GM19351 (cell line): ENCODE results near the gene ADA.
A peak's percentile ranks its signal among the peaks of the same experiment; 100 is the strongest.
"Not testable (repeated sequence)": the region's sequence is repeated elsewhere in the genome, so short reads cannot be mapped to it uniquely, and the experiment has no call there.

Experiments used
- ATAC-seq: cut with Tn5 transposase; IDR thresholded peaks from one replicate; pipeline ENCODE4 v1.9.1; 2021; ENCODE audit warnings: mild to moderate bottlenecking, moderate library complexity; ENCODE audit not compliant: unreplicated experiment

Gene ADA

DNA sequence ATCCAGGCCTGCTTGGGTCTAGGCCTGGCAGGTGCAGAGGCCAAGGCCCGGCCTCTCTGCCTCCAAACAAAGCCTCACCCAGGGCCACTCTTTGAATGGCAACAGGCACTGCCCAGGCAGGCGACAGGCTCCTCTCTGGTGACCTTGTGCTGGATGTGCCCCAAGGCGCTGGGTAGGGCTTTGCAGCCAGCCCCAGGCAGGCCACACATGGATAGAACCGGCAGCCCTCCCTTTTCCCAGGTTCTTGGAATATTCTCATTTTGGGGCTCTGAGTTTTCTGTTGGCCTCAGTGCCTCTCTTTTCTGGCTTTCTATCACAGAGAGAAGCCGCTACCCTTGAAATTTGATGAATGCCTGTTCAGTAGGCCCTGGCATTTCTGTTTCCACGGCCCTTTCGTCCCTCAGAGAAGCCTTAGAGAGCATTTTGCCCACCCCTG, 50.2 kb downstream of the ADA start:
- no peak for ATAC-seq

DNA sequence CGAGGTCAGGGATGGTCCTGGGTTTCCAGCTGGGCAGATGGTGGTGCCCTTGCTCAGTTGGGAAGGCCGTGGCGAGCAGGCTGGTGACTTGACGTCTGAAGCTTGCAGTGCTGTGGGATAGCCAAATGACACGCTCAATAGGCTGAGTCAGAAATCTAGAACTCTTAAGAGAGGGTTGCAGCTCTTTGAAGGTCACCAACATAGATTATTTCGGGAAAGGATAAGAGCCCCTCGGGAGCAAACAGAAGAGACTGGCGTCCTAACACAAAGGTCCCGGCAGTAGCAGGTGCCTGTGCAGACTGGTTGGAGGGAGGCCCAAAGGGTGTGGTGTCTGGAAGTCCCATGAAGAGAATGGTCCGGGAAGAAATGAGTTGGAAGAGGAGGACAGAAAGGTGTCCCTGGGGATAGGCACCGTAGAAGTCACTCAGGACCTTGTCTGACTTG, 50.7 kb downstream of the ADA start:
- ATAC-seq: no peak

DNA sequence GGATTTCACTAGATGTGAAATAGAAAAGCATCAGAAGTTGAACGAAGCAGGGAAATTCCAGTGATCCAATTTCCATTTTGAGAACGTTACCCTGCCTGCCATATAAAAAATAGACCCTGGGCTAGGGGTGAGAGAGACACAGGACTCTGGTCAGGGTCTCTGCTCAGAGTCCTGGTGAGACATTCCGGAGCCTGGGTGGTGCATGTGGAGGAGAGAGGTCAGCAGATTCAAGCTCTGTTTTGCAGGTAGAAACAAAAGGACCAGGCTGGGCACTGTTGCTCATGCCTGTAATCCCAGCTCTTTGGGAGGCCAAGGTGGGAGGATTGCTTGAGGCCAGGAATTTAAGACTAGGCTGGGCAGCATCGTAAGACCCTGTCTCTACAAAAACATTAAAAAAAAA, 51.2 kb downstream of the ADA start:
- no peak for ATAC-seq

DNA sequence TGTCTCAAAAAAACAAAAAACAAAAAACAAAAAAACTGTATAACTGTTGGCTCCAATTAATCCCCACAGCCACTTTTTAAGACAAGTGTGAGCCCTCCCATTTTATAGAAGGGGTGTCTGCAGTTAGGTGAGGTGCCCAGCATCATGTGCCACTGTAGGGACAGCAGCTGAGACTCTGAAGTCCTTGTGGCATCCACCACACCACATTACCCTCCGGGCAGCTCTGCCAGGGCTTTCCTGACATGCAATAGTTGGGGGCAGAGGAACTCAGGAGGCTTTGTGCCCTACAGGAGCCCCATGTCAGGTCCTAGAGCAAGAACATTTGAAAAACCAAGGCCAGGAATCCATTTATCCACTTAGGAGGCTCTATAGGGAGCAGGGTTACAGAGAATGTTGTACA, 51.8 kb downstream of the ADA start:
- ATAC-seq: no peak

DNA sequence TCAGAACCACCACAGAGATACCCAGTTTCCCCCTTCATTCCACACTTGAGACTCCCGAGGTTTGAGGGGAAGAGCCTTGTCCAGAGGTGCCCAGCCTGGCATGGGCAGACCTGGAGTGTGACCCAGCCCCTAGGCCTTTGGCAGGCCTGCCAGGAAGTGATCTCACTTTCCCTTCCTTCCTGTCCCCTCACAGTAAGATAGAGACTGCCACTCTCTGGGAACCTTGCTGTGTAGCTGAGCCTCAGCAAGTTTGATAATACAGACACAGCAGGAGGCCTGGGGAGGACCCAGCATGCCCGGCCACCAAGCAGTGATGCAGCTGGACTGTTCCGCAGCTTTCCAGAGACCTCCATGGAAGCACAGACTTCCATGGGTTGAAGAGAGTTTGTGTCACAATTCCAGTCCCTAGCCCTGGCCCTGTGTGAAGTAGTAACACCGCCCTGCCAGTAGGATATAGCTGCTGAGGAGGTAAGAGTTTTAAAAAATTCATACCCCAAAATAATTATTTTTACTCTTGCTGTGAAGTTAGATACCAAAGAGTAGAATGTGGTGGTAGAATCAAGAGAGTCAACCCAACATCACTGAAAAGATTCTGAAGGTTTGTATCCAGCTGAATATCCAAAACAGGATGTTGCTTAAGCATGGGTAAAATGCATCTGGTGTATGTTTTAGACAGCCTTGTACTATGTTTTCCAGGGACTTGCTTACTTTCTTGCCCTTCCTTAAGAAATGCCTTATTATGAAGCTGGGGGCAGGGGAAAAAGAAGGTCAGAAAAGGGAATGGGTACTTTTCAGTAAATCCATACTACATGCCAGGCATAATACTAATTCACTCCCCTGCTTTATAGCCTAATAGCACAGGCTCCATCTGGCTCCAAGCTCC, 52.8 kb downstream of the ADA start:
- ATAC-seq: peak; percentile 56

DNA sequence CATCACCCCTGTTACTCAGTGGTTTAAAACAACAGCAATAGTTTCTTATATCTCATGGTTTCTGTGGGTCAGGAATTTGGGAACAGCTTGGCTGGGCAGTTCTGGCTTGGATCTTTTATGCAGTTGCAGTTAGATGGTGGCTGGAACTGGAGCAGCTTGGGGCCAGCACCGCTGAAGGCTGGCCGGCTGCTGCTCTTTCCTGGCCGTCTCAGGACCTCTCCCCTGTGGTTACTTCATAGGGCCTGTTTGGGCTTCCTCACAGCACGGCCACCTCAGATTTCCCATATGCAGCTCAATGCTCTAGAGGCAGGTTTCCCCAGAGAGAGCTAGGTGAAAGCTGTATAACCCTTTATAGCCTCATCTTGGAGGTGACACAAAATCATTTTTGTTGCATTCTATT, 53.6 kb downstream of the ADA start:
- no peak for ATAC-seq

DNA sequence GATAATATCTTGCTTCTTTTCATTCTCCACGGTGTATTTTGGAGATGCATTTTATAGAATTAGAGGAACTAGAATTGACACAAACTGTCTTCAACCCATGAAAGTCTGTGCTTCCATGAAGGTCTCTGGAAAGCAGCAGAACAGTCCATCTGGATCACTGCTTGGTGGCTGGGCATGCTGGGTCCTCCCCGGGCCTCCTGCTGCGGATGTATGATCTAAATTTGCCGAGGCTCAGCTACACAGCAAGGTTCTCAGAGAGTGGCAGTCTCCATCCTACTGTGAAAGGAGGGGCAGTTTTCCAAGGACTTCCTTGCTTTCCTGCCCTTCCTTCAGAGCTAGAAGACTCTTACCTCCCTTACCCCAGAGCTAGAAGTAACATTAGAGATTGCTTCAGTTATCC, 54.0 kb downstream of the ADA start:
- no peak for ATAC-seq

DNA sequence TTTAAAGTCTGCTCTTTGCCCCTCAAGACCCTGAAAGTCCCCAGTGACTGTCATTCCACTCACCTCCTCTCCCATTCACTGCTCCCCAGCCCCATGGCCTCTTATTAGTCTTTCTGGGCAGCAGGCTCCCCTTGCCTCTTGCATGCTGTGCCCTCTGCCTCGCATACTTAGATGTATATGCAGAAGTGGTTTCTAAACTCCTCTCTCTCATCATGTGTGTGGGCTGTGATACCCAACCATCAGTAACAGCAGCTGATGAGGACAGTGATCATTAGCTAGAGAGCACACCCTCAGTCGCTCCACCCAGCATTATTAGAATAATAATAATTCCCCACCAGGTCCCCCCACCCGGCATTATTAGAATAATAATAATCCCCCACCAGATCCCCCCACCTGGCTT, 54.6 kb downstream of the ADA start:
- no peak for ATAC-seq

DNA sequence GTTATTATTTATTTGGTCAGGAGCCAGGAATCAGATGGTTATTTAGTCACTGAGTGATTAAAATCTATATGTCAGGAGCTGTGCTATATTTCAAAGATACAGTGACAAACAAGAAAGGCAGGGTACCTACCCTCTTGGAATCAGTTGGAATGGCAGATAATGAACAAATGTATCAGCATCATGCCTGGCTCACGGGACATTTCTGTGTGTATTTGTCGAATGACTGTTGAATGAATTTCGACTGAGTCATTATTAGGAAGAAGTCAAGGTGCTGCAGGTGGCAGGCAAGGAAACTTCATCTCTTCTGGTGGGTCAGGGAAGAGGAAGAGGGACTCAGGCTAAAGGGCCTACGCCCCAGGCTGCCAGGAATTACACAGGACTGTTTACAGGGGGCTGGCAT, 55.5 kb downstream of the ADA start:
- ATAC-seq: no peak

DNA sequence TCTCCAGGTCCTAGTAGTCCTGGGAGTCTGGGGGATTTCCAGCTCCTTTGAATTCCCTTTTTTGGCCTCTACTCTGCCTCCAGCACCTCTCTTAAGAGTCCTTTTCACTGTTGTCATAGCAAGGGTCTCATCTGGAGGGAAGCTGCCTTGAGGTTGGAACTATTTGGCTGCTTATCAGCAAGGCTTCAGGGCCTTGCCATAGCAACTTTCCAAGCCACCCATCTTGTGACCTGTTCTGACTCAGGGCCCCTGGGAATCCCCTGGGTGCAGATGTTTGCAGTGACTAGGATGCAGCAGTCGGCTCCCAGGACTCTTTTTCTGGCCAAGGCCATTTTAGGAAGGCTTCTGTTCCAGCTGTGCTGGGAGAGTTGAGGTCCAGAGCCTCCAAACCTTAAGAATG, 56.8 kb downstream of the ADA start:
- ATAC-seq: peak; percentile 49

DNA sequence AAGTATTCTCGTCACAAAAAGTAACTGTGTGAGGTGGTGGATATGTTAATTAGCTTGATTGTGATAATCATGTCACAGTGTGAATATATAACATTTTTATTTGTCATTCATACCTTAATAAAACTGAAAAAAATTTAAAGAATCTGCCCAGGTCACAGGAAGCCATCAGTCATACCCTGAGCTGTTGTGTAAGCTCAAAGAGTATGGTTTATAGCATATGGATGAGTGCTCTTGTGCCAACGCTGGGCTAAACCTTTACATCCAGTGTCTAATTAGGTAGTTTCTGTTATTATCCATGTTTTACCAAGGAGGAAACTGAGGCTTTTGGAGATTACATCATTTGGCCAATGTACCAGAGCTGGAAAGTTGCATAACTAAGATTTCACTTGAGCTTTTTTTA, 57.7 kb downstream of the ADA start:
- ATAC-seq: no peak

DNA sequence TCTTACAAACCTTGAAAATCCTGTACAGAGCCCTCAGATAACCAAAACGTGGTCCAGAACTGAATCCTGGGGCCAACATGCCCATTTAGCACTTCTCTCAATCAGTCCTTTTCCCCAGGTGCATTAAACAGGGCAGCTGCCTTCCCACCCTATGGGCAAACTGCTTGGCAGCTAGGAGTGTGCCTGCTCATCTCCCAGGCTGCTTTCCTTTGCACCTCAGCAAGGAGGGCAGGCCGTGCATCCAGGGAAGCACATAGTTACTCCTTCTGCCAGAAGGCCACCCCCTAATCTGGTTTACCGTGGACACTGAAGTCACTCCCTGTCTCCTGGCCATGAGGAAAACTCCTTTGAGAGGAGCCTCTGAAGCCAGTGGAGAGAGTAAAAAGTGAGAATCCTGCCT, 59.1 kb downstream of the ADA start:
- no peak for ATAC-seq

DNA sequence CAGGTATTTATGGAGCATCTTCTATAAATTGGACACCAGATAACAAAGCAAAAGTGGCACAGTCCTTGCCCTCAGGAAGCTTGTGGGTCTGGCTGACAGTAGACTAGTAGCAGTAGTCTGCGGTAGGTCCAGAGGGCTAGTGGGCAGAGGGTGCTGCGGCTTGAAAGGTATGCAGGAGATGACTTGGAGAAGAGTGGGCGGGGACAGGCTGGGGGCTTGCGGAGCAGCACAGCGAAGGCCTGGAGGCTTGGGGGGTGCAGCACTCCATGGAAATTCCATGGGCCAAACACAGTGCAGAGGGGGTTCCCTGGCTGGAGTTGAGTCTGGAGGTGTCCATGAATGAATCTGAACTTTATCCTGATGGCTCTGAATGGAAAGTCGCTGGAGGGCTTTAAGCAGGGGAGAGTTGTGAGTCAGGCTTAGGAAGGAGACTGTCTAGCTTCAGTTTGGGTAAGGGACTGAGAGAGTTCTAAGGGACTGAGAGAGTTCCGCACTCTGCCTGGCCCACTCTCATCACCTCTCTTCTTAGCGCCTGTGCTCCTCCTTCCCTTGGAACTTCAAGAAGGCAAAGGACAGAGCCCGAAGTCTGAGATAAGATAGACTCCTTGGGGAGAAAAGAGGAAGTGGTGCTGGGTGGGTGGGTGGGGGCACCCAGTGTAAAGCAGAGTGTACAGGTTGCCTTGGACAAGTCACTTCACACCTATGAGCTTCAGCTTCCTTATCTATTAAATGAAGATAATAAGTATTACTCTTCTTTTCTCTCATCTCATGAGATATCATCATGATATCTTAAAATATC, 60.3 kb downstream of the ADA start:
- no peak for ATAC-seq

DNA sequence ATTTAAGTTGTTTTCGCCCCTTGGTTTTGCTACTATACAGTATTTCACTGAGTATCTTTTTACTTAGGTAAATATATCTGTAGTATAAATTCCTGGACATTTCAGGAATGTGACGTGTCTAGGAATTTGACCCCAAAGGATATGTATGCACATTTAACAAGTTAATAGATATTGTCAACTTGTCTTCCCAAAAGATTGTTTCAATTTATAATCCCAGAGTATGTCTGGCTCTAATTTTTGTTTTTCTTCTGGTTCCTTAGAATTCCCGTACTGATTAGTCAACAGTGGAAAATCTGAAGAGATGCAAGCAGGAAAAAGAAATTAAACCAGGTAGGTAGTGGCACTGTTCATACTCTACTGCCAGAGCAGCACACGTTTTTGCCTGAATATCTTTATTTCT, 62.0 kb downstream of the ADA start:
- ATAC-seq: no peak

DNA sequence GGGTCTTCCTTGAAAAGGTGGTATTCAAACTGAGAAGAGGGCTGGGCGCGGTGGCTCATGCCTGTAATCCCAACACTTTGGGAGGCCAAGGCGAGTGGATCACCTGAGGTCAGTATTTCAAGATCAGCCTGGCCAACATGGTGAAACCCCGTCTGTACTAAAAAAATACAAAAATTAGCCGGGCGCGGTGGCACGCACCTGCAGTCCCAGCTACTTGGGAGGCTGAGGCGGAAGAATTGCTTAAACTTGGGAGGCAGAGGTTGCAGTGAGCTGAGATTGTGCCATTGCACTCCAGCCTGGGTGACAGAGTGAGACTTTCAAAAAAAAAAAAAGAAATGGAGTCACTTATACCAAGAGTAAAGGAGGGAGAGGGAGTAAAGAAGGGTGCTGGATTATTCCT, 63.2 kb downstream of the ADA start:
- ATAC-seq: not testable (repeated sequence)

DNA sequence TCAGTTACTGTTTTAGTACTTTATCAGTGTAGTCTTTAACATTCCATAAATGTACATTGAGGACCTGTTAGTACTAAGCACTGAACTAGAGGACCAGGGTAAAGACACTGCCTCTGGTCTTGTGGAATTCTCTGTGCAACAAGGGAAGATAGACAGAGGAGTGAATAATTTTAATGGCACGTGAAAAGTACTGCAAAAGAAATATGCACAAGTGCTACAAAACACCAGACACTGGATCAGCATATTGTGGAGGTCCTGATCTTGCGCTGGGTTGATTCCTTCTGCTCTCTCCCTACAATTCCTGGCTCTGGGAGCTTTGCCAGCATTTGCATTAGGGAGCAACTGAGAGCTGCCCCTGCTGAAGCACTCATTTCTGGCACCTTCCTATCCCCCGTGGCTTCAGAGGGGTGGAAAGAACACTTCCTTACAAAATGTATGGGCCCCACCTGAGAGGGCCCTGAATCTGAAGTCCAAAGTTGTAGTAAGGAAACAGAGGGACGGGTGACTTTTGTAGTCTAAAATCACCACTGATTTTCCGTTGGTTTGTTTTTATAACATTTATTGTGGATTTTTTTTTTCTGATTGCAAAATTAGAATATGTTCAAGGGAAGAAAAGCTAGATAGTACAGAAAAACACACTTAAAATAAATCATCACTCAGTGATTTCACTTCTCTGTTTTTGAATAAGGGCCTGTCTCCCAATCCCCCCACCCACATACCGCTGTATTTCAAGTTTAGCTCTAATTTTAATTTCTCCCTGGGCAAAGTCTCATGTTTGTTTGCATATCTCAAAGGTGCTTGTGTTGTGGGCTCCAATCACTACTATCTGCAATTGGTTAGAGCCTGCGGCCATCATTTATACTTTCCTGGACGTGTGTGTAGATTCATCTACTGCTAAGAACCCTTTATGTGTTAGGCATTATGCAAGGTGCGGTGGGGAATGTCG, 64.2 kb downstream of the ADA start:
- ATAC-seq: no peak

DNA sequence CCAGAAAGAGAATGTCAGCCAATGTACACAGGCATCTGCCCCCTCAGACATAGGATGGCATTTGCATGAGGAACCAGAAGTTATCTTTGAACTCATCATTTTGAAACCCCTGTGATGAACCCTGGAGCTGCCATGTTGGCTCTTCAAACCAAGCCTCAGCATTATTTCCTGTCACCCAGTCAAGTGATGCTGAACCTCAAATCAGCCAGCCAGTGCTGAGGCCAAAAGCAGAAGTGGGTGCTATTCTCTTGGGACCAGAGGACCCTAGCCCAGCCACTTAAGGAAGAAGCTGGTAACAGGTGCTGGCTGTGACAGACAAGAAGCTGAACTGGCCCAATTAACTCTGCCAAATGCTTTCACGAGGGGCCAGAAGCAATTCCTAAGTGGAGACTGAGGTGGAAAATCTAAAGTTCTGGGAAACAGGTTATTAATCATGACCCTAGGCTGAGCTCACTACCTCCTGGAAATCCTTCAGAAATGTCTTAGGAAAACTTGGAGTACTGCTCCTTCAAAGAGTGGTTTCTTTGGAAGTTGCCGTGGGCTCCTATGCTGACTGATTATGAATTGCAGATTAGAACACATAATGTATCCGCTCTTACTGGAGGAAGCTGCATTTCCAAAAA, 65.1 kb downstream of the ADA start:
- peak; percentile 68 for ATAC-seq

DNA sequence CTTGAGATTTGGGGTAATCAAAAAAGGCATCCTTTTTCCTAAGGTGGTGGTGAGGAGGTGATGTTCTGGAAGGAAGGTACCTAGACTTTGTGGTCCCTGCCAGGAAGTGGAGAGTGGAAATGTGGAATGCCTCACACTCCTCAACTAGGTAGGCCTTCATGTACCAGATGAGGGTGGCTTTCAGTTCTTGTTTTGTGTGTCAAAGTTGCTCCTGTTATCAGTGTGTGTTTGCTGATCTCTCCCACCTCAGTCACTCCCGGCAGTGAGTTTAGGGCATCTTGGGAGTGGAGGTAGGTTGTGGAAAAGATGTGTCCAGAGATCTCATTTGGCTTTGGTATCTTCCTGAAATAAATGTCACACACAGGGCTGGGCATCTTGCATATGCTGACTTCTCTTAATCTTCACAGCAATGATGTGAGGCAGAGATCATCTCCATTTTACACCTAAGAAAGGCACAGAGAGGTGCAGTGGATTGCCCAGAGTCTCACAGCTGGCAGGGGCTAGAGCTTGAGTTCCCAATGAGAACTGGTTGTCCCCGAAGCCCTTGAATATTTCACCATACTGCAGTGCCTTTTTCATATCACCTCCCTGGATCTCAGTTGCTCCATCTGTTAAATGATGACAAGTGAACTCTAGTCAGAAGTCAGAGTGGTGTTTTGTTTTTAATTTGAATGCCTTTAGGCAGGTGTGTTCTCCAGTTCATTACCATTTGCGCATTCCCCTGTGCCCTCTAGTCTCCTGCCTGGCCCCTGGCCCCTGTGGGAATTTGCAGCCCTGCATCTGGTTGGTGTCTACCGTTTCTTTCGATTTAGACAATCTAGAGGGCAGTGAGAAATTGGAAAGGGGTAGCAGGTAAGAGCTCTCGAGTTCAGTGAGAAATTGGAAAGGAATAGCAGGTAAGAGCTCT, 66.2 kb downstream of the ADA start:
- ATAC-seq: no peak

DNA sequence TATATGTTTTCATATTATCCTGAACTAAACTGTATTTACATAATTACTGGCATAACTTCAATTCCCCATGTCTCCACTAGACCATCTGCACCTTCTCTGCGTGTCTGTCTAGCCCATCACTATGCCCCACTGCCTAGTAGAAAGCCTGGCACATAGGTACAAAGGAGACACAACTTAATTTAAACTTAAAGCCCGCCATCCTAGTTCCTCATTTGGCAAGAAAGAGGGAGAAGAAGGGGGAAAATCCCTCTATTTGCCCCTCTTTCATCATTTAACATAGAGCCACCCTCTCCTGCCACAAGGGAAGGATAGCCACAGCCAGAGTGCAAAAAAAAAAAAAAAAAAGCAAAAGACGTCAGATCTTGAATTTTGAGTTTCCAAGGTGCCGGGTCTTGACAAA, 67.3 kb downstream of the ADA start:
- ATAC-seq: no peak

DNA sequence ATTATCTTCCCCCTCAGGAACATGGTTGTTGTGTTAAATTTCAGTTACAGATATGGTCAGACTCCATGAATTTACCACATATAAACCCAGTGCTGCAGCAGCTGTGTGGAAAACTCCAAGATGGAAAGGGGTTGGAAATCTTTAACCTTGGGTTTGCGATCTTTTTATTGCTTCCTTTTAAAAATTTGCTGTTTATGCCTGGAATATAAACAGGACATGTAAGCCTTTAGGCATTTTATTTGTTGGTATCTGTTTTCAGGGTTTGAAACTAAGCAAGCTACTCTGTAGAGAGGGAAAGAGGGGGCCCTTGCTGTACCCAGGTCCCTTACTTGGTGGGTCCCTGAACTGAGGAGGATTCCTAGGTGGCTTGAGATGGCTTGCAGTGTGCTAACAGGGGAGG, 68.3 kb downstream of the ADA start:
- no peak for ATAC-seq
